Central memory CD4-positive, alpha-beta T cell (primary cell): Measurements from ENCODE around the gene TRIP12.
"Not testable (repeated sequence)": the region's sequence is repeated elsewhere in the genome, so short reads cannot be mapped to it uniquely, and the experiment has no call there.

Experiments
- DNase-seq: peaks from one replicate; pipeline ENCODE4 v3.0.0; 2022
- total RNA-seq, 3 experiments: gene quantifications; one replicate each; lab custom pipeline; 2026; lab: John Stamatoyannopoulos, UW

Gene TRIP12
- 283 to 405 (median 335) reads per million in 3 experiments for total RNA-seq

GRCh38 chr2:229921892-229922448 lies at the start of gene TRIP12:
TRIP12 (minus strand) TSS chr2:229922009; CDS start chr2:229880079, 41,930 bp downstream.
- DNase-seq: peak; percentile 93

- DNase-seq: no peak
Observed at GRCh38 chr2:229971298-229971790, 49.5 kb upstream of the TRIP12 start.

- no peak for DNase-seq
Observed at GRCh38 chr2:229970406-229970805, 48.6 kb upstream of the TRIP12 start.

- DNase-seq: no peak
Observed at GRCh38 chr2:229969921-229970320, 48.1 kb upstream of the TRIP12 start.

DNA sequence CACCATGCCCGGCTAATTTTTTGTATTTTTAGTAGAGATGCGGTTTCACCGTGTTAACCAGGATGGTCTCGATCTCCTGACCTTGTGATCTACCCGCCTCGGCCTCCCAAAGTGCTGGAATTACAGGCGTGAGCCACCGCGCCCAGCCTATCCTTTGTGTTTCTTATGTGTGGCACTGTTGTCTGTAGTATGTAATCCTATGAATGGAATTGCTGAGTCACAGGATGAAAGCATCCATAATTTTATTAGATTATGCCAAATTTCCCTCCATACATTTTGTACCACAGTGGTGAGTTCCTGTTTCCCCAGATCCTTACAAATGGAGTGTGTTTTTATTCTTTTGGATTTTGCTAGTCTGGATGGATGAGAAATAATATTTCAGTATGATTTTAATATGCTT lies 41.8 kb upstream of the TRIP12 start:
- DNase-seq: not testable (repeated sequence)

DNA sequence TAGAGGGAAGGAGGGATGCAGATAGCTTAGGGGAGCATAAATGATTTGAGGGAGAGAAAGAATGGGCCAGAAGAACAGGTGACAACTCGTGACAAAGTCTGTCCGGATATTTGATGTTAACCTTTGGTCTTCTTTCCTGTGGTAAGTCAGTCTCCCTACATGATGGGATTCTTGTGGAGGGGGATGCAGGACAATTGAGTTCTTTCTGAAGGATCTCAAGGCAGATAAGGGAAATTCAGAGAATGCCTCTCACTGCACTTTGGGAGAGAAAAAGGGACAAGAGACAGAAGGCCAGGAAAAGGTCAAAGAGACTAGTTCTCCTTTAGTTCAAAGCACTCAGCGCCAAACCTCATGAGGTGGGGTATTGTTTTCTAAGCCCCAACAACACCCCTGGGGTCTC lies 34.7 kb upstream of the TRIP12 start:
- DNase-seq: no peak

DNA sequence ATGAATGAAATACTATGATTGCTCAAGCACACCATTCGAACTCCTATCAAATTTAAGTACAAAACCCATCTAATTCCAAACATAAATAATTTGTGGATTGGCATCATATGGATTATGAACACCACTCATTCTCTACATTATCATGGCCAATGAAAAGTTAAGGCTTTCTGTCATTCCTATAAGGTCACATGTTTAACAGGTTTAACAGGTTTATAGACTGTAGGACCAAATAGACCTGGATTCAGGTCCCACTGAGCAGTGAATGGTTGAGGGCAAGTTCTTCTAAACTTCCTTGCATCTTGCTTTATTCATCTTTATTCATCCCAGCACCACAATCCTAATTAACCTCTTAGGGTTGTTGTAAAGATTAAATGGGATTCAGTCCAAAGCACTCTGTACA lies 33.9 kb upstream of the TRIP12 start:
- DNase-seq: no peak

GRCh38 chr2:229952256-229952835 lies 30.5 kb upstream of the TRIP12 start:
- no peak for DNase-seq

GRCh38 chr2:229947544-229947943 lies 25.7 kb upstream of the TRIP12 start:
- no peak for DNase-seq

- no peak for DNase-seq
Observed at GRCh38 chr2:229945975-229946374, 24.2 kb upstream of the TRIP12 start.

DNA sequence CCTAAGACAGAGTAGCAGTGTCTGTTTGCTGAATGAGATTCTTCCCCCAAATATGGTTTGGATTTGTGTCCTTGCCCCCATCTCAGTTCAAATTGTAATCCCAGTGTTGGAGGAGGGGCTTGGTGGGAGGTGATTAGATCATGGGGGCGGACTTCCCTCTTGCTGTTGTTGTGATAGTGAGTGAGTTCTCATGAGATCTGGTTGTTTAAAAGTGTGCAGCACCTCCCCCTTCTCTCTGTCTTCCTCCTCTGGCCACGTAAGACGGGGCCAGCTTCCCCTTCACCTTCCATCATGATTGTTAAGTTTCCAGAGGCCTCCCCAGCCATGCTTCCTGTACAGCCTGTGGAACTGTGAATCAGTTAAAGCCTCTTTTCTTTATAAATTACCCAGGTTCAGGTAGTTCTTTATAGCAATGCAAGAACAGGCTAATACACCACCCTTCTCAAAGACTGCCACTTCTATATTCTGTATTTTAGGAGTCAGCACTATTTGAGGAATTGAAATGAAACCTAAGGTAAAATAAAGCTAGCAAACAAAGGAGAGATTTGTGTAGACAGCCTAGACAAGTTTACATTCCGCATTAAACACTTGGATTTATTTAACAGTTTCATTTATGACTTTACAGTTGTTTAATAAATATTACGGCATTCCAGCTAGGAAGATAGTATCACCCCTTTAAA lies 22.1 kb upstream of the TRIP12 start:
- DNase-seq: no peak

GRCh38 chr2:229943171-229943570 lies 21.4 kb upstream of the TRIP12 start:
- no peak for DNase-seq

- no peak for DNase-seq
Observed at GRCh38 chr2:229942671-229943070, 20.9 kb upstream of the TRIP12 start.

DNA sequence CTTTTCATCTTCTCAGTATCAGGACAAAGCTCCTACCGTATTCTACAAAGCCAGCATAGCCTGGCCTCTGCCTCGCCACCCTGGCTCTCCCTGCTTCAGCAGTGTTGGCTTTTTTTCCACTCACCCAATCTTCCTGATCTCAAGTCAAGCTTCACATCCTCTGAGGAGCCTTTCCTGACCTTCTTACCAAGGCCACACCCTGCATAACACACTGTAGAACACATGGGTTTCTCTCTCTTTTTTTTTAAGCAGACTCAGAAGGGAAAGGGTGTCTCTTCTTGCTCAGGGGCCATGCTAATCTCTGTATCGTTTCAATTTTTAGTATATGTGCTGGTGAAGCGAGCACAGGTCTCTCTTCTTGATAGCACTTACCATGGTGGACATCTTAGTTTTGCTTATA lies 15.7 kb upstream of the TRIP12 start:
- DNase-seq: no peak

- DNase-seq: no peak
Observed at GRCh38 chr2:229931241-229931640, 9.4 kb upstream of the TRIP12 start.

GRCh38 chr2:229930656-229931055 lies 8.8 kb upstream of the TRIP12 start:
- no peak for DNase-seq

GRCh38 chr2:229927817-229928321 lies 6.1 kb upstream of the TRIP12 start:
- no peak for DNase-seq

DNA sequence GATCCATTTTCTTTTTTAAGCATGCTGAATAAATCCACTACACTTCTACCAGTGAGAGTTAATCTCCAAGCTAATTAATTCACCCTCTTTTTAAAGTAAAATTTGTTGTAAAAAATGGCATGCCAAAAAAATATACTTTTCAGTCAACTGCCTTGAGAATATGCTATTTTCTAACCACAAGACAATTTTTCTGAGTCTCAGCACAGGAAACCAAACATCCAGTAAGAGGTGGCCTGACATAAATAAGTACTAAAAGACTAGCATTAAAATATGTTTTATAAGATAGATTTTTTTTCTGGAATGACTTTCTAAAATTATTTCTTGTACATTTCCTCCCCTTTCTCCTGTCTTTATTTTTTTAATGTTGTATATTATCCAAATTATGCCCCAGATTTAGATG lies 3.4 kb upstream of the TRIP12 start:
- no peak for DNase-seq

GRCh38 chr2:229924541-229924940 lies 2.7 kb upstream of the TRIP12 start:
- DNase-seq: not testable (repeated sequence)

GRCh38 chr2:229922449-229923386 lies 909 bp upstream of the TRIP12 start, which contains the start of gene FBXO36:
FBXO36 (plus strand) TSS chr2:229922503; CDS start chr2:229922514, 11 bp downstream.
- DNase-seq: no peak

- DNase-seq: peak; percentile 61
Observed at GRCh38 chr2:229921101-229921891, 513 bp downstream of the TRIP12 start.
